Natural killer cell (primary cell): Measurements from ENCODE around the gene PKP1. TPM values are rescaled to one million over a fixed set of nuclear protein-coding genes. Genes with fewer than 3 reads are reported as not detected.

Experiments
- ATAC-seq, 3 donors: fragments of 150-1000 bp in 2 of 3; fragments of 200-7000 bp in 1 of 3; cut with Tn5 transposase; 1 replicate in 1 of 3; 2 replicates in 2 of 3; pipeline ENCODE4 v1.10.0; 2021; ENCODE audit warnings: mild to moderate bottlenecking in 2 of 3, moderate library complexity in 2 of 3
- DNase-seq, 2 donors: peaks; one replicate each; pipeline versions ENCODE4 v3.0.0 to v3.0.0-alpha.2; 2013 to 2021; ENCODE audit warnings: mixed read lengths in 1 of 2
- H3K27ac ChIP-seq: one replicate; pipeline ENCODE4 v1.5.1; 2013; ENCODE audit warnings: mild to moderate bottlenecking, low read length
- H3K27me3 ChIP-seq: one replicate; pipeline ENCODE4 v1.6.1; 2013; ENCODE audit warnings: low read length; ENCODE audit not compliant: control insufficient read depth, insufficient read depth
- H3K36me3 ChIP-seq: one replicate; pipeline ENCODE4 v1.6.1; 2013; ENCODE audit warnings: low read length; ENCODE audit not compliant: control insufficient read depth, insufficient read depth
- H3K4me1 ChIP-seq: one replicate; pipeline ENCODE4 v1.6.1; 2013; ENCODE audit warnings: low read length; ENCODE audit not compliant: control insufficient read depth, insufficient read depth
- H3K4me3 ChIP-seq: one replicate; pipeline ENCODE4 v1.5.1; 2013; ENCODE audit warnings: low read length
- H3K9me3 ChIP-seq: one replicate; pipeline ENCODE4 v1.6.1; 2013; ENCODE audit warnings: low read length; ENCODE audit not compliant: control insufficient read depth, insufficient read depth
- H3K27ac Mint-ChIP-seq, 2 donors: one replicate each; pipeline ENCODE4 v1.8.0; 2022; ENCODE audit warnings: mild to moderate bottlenecking in 2 of 2, mixed read lengths in 2 of 2, moderate library complexity in 1 of 2
- H3K27me3 Mint-ChIP-seq, 2 donors: one replicate each; pipeline ENCODE4 v1.8.0; 2022; ENCODE audit warnings: low read depth in 2 of 2, mixed read lengths in 2 of 2
- H3K36me3 Mint-ChIP-seq: one replicate; pipeline ENCODE4 v1.8.0; 2022; ENCODE audit warnings: mixed read lengths
- H3K4me1 Mint-ChIP-seq, 2 donors: one replicate each; pipeline ENCODE4 v1.8.0; 2022; ENCODE audit warnings: mixed read lengths in 2 of 2
- H3K4me3 Mint-ChIP-seq: one replicate; pipeline ENCODE4 v1.8.0; 2022; ENCODE audit warnings: mild to moderate bottlenecking, moderate library complexity, mixed read lengths
- H3K9me3 Mint-ChIP-seq, 2 donors: one replicate each; pipeline ENCODE4 v1.8.0; 2022; ENCODE audit warnings: mixed read lengths in 2 of 2
- WGBS: methylation state at CpG from one replicate; pipeline ENCODE4 v1.1.7; 2013; ENCODE audit warnings: missing lambda C conversion rate; ENCODE audit not compliant: insufficient coverage; 5-methylcytosine and 5-hydroxymethylcytosine counted together
- intact Hi-C: fragments of 100-400 bp; cut with micrococcal nuclease; formaldehyde crosslinking; loops from one replicate; pipeline ENCODE4 v1.14.2; 2022
- total RNA-seq, 4 donors: library from RNA; stranded (reverse); fragments of 120-200 nt in 1 of 4; gene quantifications; one replicate each; pipeline versions ENCODE4 v1.2.3 to v1.2.4, GENCODE V29; 2013 to 2022
- TF ChIP-seq, protein P1 (sequence below): fragments of 200-600 bp; IDR thresholded peaks from one replicate; pipeline ENCODE4 v1.8.0; 2022; ENCODE audit warnings: antibody characterized with exemption

Gene PKP1
- total RNA-seq, 3 donors from 2014 or later (not counting 1 experiment from before 2014, with no cell fraction given): not detected

DNA sequence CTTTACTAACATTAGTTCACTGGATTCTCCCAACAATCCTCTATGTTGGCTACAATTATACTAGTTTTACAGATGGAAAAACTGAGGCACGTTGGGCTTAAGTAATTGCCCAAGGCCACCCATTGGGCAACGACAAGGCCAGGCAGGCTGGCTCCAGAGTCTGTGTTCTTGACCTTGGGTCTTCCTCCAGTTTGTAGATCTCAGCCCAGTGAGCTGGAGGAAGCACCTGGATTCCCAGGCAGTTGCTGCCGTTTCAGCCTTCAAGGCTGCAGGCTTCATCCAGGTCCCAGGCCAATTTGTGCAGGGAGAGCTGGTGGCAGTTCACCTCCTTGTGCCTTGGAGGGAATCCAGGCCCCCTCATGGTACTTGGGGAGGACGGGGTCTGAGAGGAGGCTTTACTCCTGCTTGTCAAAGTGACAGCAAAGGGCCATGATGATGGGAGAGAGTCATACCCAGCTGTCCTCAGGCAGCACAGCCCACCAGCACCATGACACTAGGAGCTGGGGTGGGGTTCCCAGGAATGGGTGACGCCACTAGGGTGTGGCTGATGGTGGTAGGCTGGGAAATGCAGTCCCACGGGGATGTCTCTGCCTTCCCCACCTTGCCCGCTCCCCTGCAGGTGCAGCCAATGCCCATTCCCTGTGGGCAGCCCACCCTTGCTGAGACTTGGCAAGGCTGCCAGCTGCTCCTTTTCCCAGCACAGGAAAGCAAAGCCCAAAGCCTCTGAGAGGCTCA is 27.1 kb downstream of the PKP1 start:
- Histone ChIP-seq H3K4me3 (no peak overlapping the region), H3K27me3 (no peaks in the 10 kb centered on the region), H3K27ac (no peak overlapping the region), H3K36me3 (no peaks in the 10 kb centered on the region), H3K9me3 (no peaks in the 10 kb centered on the region), H3K4me1 (peaks cover 9% of the 10 kb centered on the region)
- DNase-seq (no peak), ATAC-seq (no peak)
- H3K9me3 Mint-ChIP-seq: no peaks in the 10 kb centered on the region
- TF ChIP-seq, protein P1, sequence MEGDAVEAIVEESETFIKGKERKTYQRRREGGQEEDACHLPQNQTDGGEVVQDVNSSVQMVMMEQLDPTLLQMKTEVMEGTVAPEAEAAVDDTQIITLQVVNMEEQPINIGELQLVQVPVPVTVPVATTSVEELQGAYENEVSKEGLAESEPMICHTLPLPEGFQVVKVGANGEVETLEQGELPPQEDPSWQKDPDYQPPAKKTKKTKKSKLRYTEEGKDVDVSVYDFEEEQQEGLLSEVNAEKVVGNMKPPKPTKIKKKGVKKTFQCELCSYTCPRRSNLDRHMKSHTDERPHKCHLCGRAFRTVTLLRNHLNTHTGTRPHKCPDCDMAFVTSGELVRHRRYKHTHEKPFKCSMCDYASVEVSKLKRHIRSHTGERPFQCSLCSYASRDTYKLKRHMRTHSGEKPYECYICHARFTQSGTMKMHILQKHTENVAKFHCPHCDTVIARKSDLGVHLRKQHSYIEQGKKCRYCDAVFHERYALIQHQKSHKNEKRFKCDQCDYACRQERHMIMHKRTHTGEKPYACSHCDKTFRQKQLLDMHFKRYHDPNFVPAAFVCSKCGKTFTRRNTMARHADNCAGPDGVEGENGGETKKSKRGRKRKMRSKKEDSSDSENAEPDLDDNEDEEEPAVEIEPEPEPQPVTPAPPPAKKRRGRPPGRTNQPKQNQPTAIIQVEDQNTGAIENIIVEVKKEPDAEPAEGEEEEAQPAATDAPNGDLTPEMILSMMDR: no peak
- H3K4me1 Mint-ChIP-seq: no peaks in the 10 kb centered on the region
- intact Hi-C loops: no loop called here
- WGBS: 74% methylated on average over 7 of the region's 7 CpGs
- no peak overlapping the region for H3K27ac Mint-ChIP-seq
- peaks cover 0 to 28% of the 10 kb centered on the region in 2 donors for H3K27me3 Mint-ChIP-seq
- no peaks in the 10 kb centered on the region for H3K36me3 Mint-ChIP-seq
- no peak overlapping the region for H3K4me3 Mint-ChIP-seq

DNA sequence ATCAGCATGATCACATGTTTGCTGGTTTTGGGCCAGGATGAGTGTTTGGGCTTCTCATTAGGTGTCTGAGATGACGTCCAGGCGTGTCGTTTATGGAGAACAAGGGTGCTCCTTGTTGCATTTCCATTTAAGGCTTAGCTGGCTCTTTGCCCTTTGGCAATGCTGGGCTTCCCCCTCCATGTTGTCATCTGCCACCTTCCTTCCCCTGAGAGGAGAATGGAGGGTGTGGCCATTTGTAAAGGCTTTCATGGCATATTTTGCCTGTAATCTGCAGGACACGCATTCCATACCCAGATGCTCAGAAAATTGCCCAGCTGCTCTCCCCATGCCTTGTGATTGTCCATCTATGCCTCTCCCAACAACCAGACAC is 27.7 kb downstream of the PKP1 start:
- TF ChIP-seq, protein P1: no peak
- Mint-ChIP-seq H3K27me3 (peaks cover 0 to 28% of the 10 kb centered on the region in 2 donors), H3K4me1 (no peaks in the 10 kb centered on the region)

DNA sequence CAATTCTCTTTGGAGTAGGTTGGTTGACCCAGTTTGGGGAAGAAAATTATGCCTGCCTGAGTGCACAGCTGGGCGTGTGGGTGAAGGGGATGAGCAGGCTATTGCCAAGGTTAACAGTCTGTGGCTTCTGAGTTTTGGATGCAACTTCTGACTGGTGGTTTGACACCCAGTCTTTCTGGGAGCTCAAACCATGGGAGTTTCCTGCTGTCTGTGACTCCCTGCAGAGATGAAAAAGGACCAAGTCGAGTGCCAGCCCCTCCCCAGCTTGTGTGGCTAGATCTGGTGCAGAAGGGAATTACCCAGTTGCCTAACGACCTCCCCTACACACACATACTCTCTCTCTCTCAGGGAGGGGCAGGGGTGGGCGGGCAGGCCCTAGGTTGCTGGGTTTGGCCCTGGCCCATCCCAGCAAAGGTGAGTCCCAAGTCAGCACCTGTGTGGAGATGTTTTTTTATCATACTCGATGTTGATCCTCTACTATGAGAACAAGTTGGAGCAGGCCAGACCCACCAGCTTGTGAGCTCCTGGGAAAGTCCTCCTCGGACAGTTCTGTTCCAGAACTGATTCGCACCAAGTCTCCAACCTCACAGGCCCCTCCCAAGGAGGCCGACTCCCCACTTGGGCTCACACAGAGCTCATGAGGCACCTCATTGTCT is 28.2 kb downstream of the PKP1 start:
- Mint-ChIP-seq H3K36me3 (no peaks in the 10 kb centered on the region), H3K4me1 (no peaks in the 10 kb centered on the region), H3K27ac (no peak overlapping the region), H3K27me3 (peaks cover 0 to 28% of the 10 kb centered on the region in 2 donors), H3K4me3 (no peak overlapping the region), H3K9me3 (no peaks in the 10 kb centered on the region)
- Histone ChIP-seq H3K4me1 (peaks cover 9% of the 10 kb centered on the region), H3K36me3 (no peaks in the 10 kb centered on the region), H3K27ac (no peak overlapping the region), H3K27me3 (no peaks in the 10 kb centered on the region), H3K4me3 (no peak overlapping the region), H3K9me3 (no peaks in the 10 kb centered on the region)
- ATAC-seq (peak in 1 of 3 donors; percentile 36), DNase-seq (peak in 1 of 2 donors; percentile 36)
- TF ChIP-seq, protein P1: no peak
- intact Hi-C loops: no loop called here
- 67% methylated on average over 6 of the region's 8 CpGs for WGBS

More for the DNA sequence above, 27.7 kb downstream of the PKP1 start:
- Histone ChIP-seq H3K27ac (no peak overlapping the region), H3K4me1 (peaks cover 9% of the 10 kb centered on the region), H3K4me3 (no peak overlapping the region), H3K36me3 (no peaks in the 10 kb centered on the region), H3K27me3 (no peaks in the 10 kb centered on the region), H3K9me3 (no peaks in the 10 kb centered on the region)
- Mint-ChIP-seq H3K4me3 (no peak overlapping the region), H3K27ac (no peak overlapping the region), H3K36me3 (no peaks in the 10 kb centered on the region), H3K9me3 (no peaks in the 10 kb centered on the region)
- ATAC-seq: no peak
- WGBS: 90% methylated on average over 4 of the region's 4 CpGs
- intact Hi-C loops: no loop called here
- DNase-seq: no peak
